IMR-90 (cell line): Measurements from ENCODE around the gene MRPS35.
A peak's percentile ranks its signal among the peaks of the same experiment; 100 is the strongest.

Experiments
- BHLHE40 ChIP-seq: fragments of 150-350 bp; IDR thresholded peaks from 2 replicates; pipeline ENCODE4 v1.6.1; 2016; ENCODE audit warnings: mild to moderate bottlenecking, low read depth, low read length
- CEBPB ChIP-seq: IDR thresholded peaks from 2 replicates; pipeline ENCODE4 v1.6.1; 2012; ENCODE audit warnings: low read depth, low read length, improper control_type of control experiment
- CTCF ChIP-seq: conservative IDR thresholded peaks from 2 replicates; pipeline ENCODE4 v1.5.1; 2012; ENCODE audit warnings: mild to moderate bottlenecking, low read depth, low read length, improper control_type of control experiment
- ELK1 ChIP-seq: fragments of 150-350 bp; IDR thresholded peaks from 2 replicates; pipeline ENCODE4 v1.6.1; 2016; ENCODE audit warnings: low read depth, mild to moderate bottlenecking, low read length, moderate library complexity, borderline replicate concordance
- FOS ChIP-seq: fragments of 150-350 bp; IDR thresholded peaks from 2 replicates; pipeline ENCODE4 v1.6.1; 2016; ENCODE audit warnings: low read depth, low read length
- MAFK ChIP-seq: IDR thresholded peaks from 2 replicates; pipeline ENCODE4 v1.6.1; 2012; ENCODE audit warnings: low read depth, low read length, improper control_type of control experiment
- NFE2L2 ChIP-seq: fragments of 150-350 bp; IDR thresholded peaks from 2 replicates; pipeline ENCODE4 v1.6.1; 2016; ENCODE audit warnings: low read depth, mild to moderate bottlenecking, low read length
- POLR2A ChIP-seq: IDR thresholded peaks from 2 replicates; pipeline ENCODE4 v1.6.1; 2012; ENCODE audit warnings: mild to moderate bottlenecking, low read depth, low read length
- RCOR1 ChIP-seq: IDR thresholded peaks from 2 replicates; pipeline ENCODE4 v1.6.1; 2012; ENCODE audit warnings: mild to moderate bottlenecking, low read length, improper control_type of control experiment; ENCODE audit not compliant: insufficient replicate concordance
- SMC3 ChIP-seq: fragments of 150-350 bp; IDR thresholded peaks from 2 replicates; pipeline ENCODE4 v1.6.1; 2016; ENCODE audit warnings: low read depth, mild to moderate bottlenecking, antibody characterized with exemption, low read length, moderate library complexity
- TF ChIP-seq, protein P1 (sequence below): fragments of 150-350 bp; IDR thresholded peaks from 2 replicates; pipeline ENCODE4 v1.6.1; 2017; ENCODE audit warnings: mild to moderate bottlenecking, antibody characterized with exemption, low read length, low read depth

- TF ChIP-seq CTCF (peak; percentile 85), POLR2A (no peak), MAFK (no peak), FOS (no peak), SMC3 (peak; percentile 38; the same call in 1 of the 2 replicates), CEBPB (peak; percentile 81; the same call in 1 of the 2 replicates), BHLHE40 (no peak), NFE2L2 (no peak), RCOR1 (no peak), ELK1 (no peak)
- TF ChIP-seq, protein P1, sequence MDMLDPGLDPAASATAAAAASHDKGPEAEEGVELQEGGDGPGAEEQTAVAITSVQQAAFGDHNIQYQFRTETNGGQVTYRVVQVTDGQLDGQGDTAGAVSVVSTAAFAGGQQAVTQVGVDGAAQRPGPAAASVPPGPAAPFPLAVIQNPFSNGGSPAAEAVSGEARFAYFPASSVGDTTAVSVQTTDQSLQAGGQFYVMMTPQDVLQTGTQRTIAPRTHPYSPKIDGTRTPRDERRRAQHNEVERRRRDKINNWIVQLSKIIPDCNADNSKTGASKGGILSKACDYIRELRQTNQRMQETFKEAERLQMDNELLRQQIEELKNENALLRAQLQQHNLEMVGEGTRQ: no peak
Measured at GRCh38 chr12:27703720-27704452, 6.7 kb upstream of the MRPS35 start.
